ENCODE data around the gene MED13.
"Not testable (repeated sequence)": the region's sequence is repeated elsewhere in the genome, so short reads cannot be mapped to it uniquely, and the experiment has no call there.

MED13 gene

GRCh38 chr17:62090021-62090824 lies 25.1 kb upstream of the MED13 start:
- no peak for DNase-seq
- intact Hi-C loops (cut with DNase I), result no loop called here

GRCh38 chr17:62089334-62089733 lies 24.3 kb upstream of the MED13 start:
- intact Hi-C loops (cut with DNase I), result no loop called here
- no peak for DNase-seq

- DNase-seq, result no peak
- intact Hi-C loops (cut with DNase I), result no loop called here
These were observed 21.7 kb upstream of the MED13 start for GRCh38 chr17:62086737-62087136.

GRCh38 chr17:62085511-62086408 lies 20.7 kb upstream of the MED13 start:
- intact Hi-C loops (cut with DNase I), result no loop called here
- DNase-seq, result no peak

- intact Hi-C loops (cut with DNase I), result no loop called here
- no peak for DNase-seq
These were observed 19.5 kb upstream of the MED13 start for GRCh38 chr17:62084585-62084984.

GRCh38 chr17:62083651-62084050 lies 18.6 kb upstream of the MED13 start:
- intact Hi-C loops (cut with DNase I), result no loop called here
- no peak for DNase-seq

GRCh38 chr17:62080647-62081046 lies 15.6 kb upstream of the MED13 start:
- no peak for DNase-seq
- intact Hi-C loops (cut with DNase I), result no loop called here

- DNase-seq, result no peak
- intact Hi-C loops (cut with DNase I), result no loop called here
These were observed 12.9 kb upstream of the MED13 start for GRCh38 chr17:62078009-62078408.

- no peak for DNase-seq
- intact Hi-C loops (cut with DNase I), result no loop called here
These were observed 12.0 kb upstream of the MED13 start for GRCh38 chr17:62076864-62077788.

GRCh38 chr17:62075308-62075815 lies 10.3 kb upstream of the MED13 start:
- intact Hi-C loops (cut with DNase I), result no loop called here
- no peak for DNase-seq

- intact Hi-C loops (cut with DNase I), result no loop called here
- no peak for DNase-seq
These were observed 8.9 kb upstream of the MED13 start for GRCh38 chr17:62073993-62074392.

GRCh38 chr17:62072855-62073254 lies 7.8 kb upstream of the MED13 start:
- DNase-seq; intact Hi-C loops (cut with DNase I): not testable (repeated sequence)

GRCh38 chr17:62070900-62071299 lies 5.8 kb upstream of the MED13 start:
- DNase-seq, result no peak
- intact Hi-C loops (cut with DNase I), result no loop called here

GRCh38 chr17:62067165-62068145 lies 2.4 kb upstream of the MED13 start:
- intact Hi-C loops (cut with DNase I), result loop anchor here (5.0 kb wide), 2 partner anchors 140 to 655 kb away; partner anchors contain the start of gene INTS2
- DNase-seq, result no peak

- DNase-seq, result peak; percentile 96 to 100 (median 99)
- intact Hi-C loops (cut with DNase I), result loop anchor here (5.0 kb wide), 2 partner anchors 139 to 654 kb away; partner anchors contain the start of gene INTS2
These were observed 762 bp upstream of the MED13 start for GRCh38 chr17:62065611-62066468.

- no peak for DNase-seq
- intact Hi-C loops (cut with DNase I), result no loop called here
These were observed 868 bp downstream of the MED13 start for GRCh38 chr17:62064029-62064790.
